ENCODE data around the gene EPHA6.
"Not testable (repeated sequence)": the region's sequence is repeated elsewhere in the genome, so short reads cannot be mapped to it uniquely, and the experiment has no call there.

Gene EPHA6

DNA sequence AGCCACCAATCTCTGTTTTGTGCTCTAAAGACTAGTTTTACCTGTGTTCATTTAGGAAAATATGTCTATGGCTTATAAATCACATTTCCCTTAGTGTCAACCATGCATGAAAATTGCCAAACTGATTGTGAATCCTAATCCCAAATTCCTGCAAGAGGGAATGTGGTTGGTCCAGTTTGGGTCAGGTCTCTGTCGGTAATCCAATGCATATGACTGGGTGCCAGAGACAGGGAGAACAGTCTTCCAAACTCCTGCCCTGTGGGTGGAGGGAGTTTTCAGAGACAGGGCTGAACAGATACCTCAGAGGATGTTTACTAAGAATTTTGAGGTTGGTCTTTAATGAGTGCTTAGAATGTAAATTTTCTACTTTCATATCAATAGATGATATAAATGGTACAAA is 649.6 kb downstream of the EPHA6 start:
- no peak for DNase-seq (ENCODE audit: low read depth)

GRCh38 chr3:97470481-97470880 is 656.1 kb downstream of the EPHA6 start:
- no peak for DNase-seq (ENCODE audit: low read depth)

GRCh38 chr3:97479740-97480139 is 665.3 kb downstream of the EPHA6 start:
- no peak for DNase-seq (ENCODE audit: low read depth)

- DNase-seq (ENCODE audit: low read depth) = not testable (repeated sequence)
Measured at GRCh38 chr3:97480696-97481289, 666.4 kb downstream of the EPHA6 start.

GRCh38 chr3:97481416-97481815 is 667.0 kb downstream of the EPHA6 start:
- no peak for DNase-seq (ENCODE audit: low read depth)

DNA sequence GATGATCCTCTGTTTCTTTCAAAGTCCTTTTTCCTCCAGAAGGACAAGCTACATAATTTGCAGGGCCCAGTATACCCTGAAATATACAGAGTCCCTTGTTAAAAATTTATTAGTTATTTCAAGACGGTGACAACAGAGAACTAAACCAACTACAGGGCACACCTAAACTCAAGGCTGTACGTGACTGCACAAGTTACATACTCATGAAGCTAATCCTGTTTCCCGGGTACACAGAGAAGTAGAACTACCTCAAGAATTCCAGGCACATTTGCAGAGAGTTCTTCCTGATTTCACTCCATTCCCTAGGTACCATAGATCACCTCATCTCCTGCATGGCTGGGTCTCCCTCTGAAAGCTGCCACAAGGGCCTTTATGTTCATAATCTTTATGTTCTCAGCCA is 670.8 kb downstream of the EPHA6 start:
- no peak for DNase-seq (ENCODE audit: low read depth)

DNA sequence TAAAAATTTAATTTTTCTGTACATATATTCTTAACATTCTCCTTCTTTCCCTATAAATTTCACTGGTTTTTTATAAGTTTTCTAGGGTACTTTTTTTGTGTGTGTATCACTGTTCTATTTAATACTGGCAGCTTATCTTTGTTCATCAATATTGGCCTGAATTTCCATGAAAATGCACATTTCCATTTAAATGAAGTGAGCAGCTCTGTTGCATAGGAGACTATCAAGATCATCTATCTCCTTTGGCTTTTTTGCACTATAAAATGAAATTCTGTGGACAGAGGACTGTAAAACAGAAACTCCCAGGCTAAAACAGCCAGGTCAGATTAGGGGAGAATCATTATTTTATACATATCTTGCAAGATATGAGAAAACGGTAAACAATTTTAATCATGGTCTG is 673.2 kb downstream of the EPHA6 start:
- no peak for DNase-seq (ENCODE audit: low read depth)

DNA sequence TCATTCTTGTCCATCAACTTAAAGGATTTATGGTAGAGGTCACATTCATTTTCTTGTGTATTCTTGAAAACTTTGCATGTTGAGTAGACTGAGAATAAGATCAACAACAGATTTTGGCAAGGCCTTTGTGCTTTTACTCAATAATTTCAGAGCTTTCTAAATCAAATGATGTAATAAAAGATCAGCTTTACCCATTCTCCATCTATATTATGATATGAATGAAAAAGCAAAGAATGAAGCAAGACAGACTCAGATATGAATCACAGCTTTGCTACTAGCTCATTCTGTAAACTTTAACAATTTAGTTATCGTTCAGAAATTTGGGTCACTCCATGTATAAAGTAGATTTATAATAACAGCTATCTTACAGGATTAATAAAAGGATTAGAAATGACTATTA is 674.3 kb downstream of the EPHA6 start:
- no peak for DNase-seq (ENCODE audit: low read depth)

DNA sequence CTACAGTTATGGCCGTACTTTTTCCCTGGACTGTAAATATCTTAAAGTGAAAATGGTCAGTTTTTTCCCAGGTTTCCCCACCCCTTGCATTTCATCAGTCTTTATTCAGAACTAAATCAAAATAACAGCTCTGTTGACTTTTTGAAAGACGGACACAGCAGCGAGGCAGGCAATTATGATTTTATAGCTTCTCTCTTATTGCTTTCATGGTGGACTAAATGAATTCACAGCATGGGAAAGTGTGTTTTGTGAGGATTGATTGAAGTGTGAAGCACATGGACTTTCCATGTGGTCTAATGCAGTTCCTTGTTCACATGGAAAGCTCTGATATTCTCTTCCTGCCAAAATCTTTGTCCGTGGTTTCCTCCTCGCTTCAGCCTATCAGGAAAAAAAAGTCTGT is 681.5 kb downstream of the EPHA6 start:
- no peak for DNase-seq (ENCODE audit: low read depth)

DNA sequence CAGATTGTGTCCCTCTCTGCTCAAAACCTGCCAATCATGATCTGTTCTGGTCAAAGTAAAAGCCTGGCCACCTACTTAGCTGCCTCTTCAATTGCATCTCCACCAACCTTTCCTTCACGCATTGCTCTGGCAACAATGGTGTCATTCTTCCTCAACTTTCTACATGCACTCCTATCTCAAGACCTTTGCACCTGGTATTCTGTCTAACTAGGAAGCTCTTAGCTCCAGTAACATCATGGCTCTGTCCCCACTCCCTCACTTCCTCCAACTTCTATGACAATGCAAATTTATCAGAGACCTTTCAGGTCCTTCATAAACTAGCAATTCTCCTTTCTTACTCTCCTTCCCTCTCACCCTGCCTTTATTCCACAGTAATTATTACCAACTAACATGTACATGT is 682.7 kb downstream of the EPHA6 start:
- DNase-seq (ENCODE audit: low read depth) = no peak

GRCh38 chr3:97504463-97504862 is 690.1 kb downstream of the EPHA6 start:
- no peak for DNase-seq (ENCODE audit: low read depth)

GRCh38 chr3:97510795-97511194 is 696.4 kb downstream of the EPHA6 start:
- DNase-seq (ENCODE audit: low read depth) = no peak

DNA sequence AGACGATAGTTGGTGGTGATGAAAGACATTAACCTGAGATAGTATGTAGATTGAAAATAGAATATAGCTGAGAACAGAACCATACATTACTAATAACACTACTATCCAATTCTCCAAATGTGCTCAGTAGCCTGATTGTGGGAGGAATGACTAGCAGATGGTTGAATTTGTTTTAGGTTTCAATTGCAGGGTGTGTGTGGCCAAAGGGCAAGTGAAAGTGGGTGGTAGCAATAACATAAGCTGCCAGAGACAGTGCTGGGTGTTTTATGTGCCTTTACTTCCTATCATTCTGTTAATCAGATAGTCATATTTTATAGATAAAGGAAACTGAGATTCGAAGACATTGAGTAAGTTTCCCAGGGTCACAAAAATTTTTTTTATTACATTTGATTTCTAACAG is 700.7 kb downstream of the EPHA6 start:
- DNase-seq (ENCODE audit: low read depth) = no peak

DNA sequence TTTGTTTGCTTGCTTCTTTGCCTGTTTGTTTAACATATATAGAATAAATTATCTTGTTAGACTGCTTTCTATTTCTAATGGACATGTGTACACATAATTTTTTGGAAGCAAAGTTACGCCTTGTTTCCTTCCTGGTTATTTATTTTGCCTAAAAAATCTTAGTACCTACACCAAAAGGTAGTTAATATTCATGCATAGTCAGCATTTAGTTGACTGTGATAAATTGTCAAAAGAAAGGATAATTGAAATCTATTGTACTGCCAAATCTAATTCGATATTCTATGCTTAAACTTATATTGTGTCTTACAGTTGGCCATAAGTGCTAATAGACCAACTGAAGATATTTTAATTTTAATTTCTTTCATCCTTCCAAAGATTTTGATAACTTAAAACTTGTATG is 716.3 kb downstream of the EPHA6 start:
- DNase-seq (ENCODE audit: low read depth) = no peak

- DNase-seq (ENCODE audit: low read depth) = not testable (repeated sequence)
Measured at GRCh38 chr3:97547573-97547972, 733.2 kb downstream of the EPHA6 start.

DNA sequence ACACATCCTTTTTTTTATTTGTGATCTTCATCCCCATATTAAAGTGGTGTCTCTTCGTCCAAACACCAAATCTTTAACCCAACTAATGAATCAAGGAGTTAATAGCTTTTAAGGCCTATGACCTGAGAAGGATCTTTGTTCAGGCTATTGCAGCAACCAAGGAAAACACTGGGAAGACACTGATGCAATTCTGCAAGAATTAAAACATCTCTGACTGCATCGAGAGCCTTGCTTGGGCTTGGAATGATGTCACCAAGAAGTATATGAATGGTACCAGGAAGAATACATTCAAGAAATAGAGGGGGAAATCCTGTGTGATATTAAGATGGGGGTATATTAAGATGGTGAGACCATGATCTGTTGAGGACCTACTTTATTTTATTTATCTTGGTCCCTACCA is 736.0 kb downstream of the EPHA6 start:
- DNase-seq (ENCODE audit: low read depth) = no peak

GRCh38 chr3:97552186-97552585 is 737.8 kb downstream of the EPHA6 start:
- no peak for DNase-seq (ENCODE audit: low read depth)

GRCh38 chr3:97575742-97576141 is 761.3 kb downstream of the EPHA6 start:
- DNase-seq (ENCODE audit: low read depth) = no peak

DNA sequence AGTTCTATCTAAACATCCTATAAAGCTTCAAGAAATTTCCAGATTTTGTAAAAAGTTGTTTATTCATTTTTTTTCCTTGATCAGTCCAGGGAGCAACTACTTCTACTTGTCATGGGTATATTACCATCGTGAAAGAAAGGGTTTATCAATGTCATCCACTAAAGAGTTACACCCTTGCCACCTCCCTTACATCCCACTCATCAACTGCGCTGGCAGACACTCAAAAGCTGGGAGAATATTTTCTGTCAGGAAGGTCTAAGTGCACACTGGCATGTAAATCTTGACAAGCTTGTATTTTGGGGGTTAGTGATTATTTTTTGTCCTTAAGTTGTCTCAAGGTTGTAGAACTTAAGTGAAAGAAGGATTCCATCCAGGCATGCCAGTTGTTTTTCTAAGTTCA is 761.8 kb downstream of the EPHA6 start:
- DNase-seq (ENCODE audit: low read depth) = no peak

DNA sequence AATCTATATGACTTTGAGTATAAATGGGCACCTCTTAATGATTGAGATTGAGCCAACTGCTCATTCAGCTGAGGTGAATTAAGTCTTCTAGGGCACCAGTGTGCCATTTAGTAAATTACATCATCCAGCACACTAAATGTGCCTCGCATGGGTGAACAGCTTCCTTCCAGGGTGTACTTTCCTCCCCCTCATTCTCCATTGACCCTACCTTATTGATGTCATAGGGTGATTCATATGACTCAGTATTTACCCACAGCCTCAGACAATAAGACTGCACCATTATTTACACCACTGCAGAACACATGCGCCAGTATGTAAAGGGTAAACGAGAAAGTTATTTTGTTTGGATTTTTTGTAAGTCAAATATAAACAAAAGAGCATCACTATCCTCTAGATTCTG is 765.0 kb downstream of the EPHA6 start:
- DNase-seq (ENCODE audit: low read depth) = no peak

DNA sequence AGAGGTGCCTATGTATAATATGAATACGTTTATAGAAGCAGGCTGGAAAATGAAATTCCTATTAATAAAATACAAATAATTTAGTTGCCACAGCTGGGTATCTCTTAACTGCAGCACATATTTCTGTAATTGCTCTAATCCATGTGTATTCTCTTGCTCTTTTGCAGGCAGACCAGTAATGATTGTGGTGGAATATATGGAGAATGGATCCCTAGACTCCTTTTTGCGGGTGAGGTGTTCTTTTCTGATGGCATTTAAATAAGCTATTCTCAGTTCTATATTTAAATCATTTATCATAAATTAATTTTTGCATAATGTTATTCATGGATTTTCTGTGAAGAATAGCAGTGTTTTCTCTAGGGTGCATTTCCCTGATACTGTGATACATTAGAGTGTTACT is 796.2 kb downstream of the EPHA6 start:
- no peak for DNase-seq (ENCODE audit: low read depth)

DNA sequence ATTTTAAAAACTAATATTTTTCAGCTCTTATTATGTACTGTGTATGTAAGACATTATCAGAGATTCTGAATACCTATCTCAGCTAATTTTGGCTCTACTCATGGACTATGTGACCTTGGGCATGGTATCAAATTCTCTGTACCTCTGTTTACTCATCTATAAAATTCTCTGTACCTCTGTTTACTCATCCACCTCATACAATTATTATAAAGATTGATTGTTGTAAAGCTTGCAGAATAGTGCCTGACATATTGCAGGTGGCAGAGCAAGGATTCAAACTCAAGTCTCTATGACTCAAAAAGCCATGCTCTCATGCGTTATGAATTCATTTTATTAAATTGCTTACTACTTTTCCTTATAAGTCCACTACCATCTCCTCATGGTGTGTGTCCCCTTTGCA is 798.2 kb downstream of the EPHA6 start:
- DNase-seq (ENCODE audit: low read depth) = no peak

DNA sequence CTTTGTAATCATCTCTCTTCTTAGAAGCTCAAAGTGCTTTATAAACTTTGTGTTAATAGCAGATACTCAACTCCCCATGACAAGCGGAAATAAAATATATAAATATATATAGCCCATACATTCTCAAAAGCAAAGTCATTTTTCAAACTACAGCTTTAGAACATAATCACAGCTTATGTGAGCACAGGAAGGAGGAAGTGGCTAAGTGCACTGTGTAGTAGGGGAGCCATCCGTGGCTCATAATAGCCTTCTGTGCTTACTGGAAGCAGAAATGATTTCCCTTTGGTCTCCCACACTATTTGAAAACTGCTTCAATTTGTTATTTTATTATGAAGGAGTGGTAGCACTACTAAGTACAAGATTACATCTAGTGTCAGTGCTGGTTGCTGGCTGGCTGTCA is 798.7 kb downstream of the EPHA6 start:
- no peak for DNase-seq (ENCODE audit: low read depth)

GRCh38 chr3:97620514-97620913 is 806.1 kb downstream of the EPHA6 start:
- not testable (repeated sequence) for DNase-seq (ENCODE audit: low read depth)

GRCh38 chr3:97636465-97636864 is 822.1 kb downstream of the EPHA6 start:
- DNase-seq (ENCODE audit: low read depth) = no peak

Data from HS-27A (cell line).